Adrenal gland (tissue), 5 donors: ENCODE results near the gene TMEM163.

ENCODE experiments used
- POLR2A ChIP-seq, 2 donors: fragments of 450-650 bp; IDR thresholded peaks; one replicate each; pipeline ENCODE4 v1.6.1; 2017; ENCODE audit warnings: antibody characterized with exemption in 2 of 2, mild to moderate bottlenecking in 2 of 2, moderate library complexity in 1 of 2
- TF ChIP-seq, protein P1 (sequence below), 6 experiments: fragments of 450-650 bp in 4 of 6; fragments of 200-600 bp in 2 of 6; sonication (generic) in 1 of 6; IDR thresholded peaks; 1 replicate in 5 of 6; 2 replicates in 1 of 6; pipeline versions ENCODE4 v1.5.1 to v1.8.0; 2016 to 2021; ENCODE audit warnings: antibody characterized with exemption in 6 of 6, mild to moderate bottlenecking in 2 of 6, moderate library complexity in 1 of 6
- donor health status: DM: no; HTN: no; CAD: no.

DNA sequence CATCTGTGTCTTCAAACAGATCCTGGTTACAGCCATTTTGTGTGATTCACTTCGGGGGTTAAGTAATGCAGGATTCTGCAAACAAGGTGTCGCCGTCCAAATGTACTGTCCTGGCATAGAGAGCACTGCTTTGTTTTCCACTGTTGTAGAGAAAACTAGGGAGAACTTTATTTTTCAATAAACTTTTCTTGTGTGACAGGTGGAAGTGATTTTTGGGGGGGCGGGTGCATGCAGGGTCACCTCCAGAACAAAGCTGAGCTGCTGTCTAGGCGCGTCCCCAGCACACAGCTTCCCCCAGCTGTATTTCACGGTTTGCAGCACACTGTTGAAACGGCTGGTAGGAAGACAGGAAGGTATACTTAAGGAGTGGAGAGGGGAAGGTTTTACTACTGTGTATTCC lies 264.4 kb downstream of the TMEM163 start:
- TF ChIP-seq, protein P1, sequence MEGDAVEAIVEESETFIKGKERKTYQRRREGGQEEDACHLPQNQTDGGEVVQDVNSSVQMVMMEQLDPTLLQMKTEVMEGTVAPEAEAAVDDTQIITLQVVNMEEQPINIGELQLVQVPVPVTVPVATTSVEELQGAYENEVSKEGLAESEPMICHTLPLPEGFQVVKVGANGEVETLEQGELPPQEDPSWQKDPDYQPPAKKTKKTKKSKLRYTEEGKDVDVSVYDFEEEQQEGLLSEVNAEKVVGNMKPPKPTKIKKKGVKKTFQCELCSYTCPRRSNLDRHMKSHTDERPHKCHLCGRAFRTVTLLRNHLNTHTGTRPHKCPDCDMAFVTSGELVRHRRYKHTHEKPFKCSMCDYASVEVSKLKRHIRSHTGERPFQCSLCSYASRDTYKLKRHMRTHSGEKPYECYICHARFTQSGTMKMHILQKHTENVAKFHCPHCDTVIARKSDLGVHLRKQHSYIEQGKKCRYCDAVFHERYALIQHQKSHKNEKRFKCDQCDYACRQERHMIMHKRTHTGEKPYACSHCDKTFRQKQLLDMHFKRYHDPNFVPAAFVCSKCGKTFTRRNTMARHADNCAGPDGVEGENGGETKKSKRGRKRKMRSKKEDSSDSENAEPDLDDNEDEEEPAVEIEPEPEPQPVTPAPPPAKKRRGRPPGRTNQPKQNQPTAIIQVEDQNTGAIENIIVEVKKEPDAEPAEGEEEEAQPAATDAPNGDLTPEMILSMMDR (IDR thresholded peaks at IDR 0.05): no peak
- TF ChIP-seq POLR2A (IDR thresholded peaks at IDR 0.05): no peak
